ENCODE data around the gene MTX2. TPM values are rescaled to one million over a fixed set of nuclear protein-coding genes. Genes with fewer than 3 reads are reported as not detected.

Gene MTX2
- total and polyA plus RNA-seq, 2 donors (not counting 3 experiments of a cell fraction or from before 2014, with no cell fraction given), result 31.3 TPM

- DNase-seq (ENCODE audit: low read depth, low spot score), result peak; percentile 2
- Histone ChIP-seq H3K9ac (replicated peaks; ENCODE audit: extremely low read depth, insufficient read depth, low read length) (no peak overlapping the region), H4K20me1 (replicated peaks; ENCODE audit: control insufficient read depth, extremely low read depth, insufficient read depth, low read length) (no peaks in the 10 kb centered on the region), H3K36me3 (ENCODE audit: control insufficient read depth in 2 of 2, extremely low read depth in 1 of 2, insufficient read depth in 2 of 2, low read length in 2 of 2) (no peaks in the 10 kb centered on the region), H3K79me2 (ENCODE audit: control insufficient read depth, insufficient read depth, low read length) (no peaks in the 10 kb centered on the region), H3K27ac (ENCODE audit: insufficient read depth, low read depth, low read length) (no peak overlapping the region), H3K4me2 (ENCODE audit: insufficient read depth, low read length) (no peak overlapping the region), H3K27me3 (ENCODE audit: control insufficient read depth in 2 of 2, insufficient read depth in 2 of 2, low read length in 2 of 2) (no peaks in the 10 kb centered on the region), H3K9me1 (replicated peaks; ENCODE audit: control insufficient read depth, extremely low read depth, insufficient read depth, low read length) (no peaks in the 10 kb centered on the region), H2AFZ (ENCODE audit: low read depth, low read length) (no peak overlapping the region), H3K4me1 (ENCODE audit: control insufficient read depth, extremely low read depth, insufficient read depth, low read length) (no peaks in the 10 kb centered on the region), H3K4me3 (replicated peaks in 1 of 3; ENCODE audit: insufficient read depth in 1 of 3, low read depth in 1 of 3, low read length in 3 of 3) (no peak overlapping the region), H3K9me3 (replicated peaks; ENCODE audit: control insufficient read depth, insufficient read depth, low read length) (no peaks in the 10 kb centered on the region)
- ChIA-PET POLR2A (no interaction called here), CTCF (no interaction called here)
- no peak for FAIRE-seq
- intact Hi-C loops (cut with micrococcal nuclease) (no loop called here), dilution Hi-C loops (cut with MboI; ENCODE audit: extremely low pct_ligation_motif_present, low sequenced_read_pairs) (no loop called here)
- TF ChIP-seq POLR2A (IDR thresholded peaks at IDR 0.05; ENCODE audit: low read depth, low read length) (no peak), POLR2AphosphoS5 (IDR thresholded peaks at IDR 0.05; ENCODE audit: insufficient read depth, low read depth, low read length) (no peak), GATA2 (IDR thresholded peaks at IDR 0.05; ENCODE audit: insufficient read depth, insufficient read length, low read depth, low read length) (no peak), JUN (IDR thresholded peaks at IDR 0.05; ENCODE audit: borderline replicate concordance, insufficient read depth, insufficient read length, low read depth) (no peak), MAX (IDR thresholded peaks at IDR 0.05; ENCODE audit: insufficient read depth, insufficient read length) (no peak), EZH2 (IDR thresholded peaks at IDR 0.05; ENCODE audit: borderline replicate concordance, low read depth, low read length, severe bottlenecking) (no peak), CTCF (IDR thresholded peaks at IDR 0.05; ENCODE audit: extremely low read depth in 1 of 2, insufficient read depth in 1 of 2, low read depth in 1 of 2, low read length in 2 of 2) (no peak), FOS (IDR thresholded peaks at IDR 0.05; ENCODE audit: borderline replicate concordance, insufficient read depth, low read length) (no peak)
- no TSS peak for BruUV-seq (replicated peaks)
Measured at GRCh38 chr2:176356251-176356650, 87.0 kb downstream of the MTX2 start.
